Activated T-helper 17 cell treated with anti-CD3 and anti-CD28 coated beads, Interleukin-2, amount 50 U/mL, for 72 hours (primary cell): ENCODE results near the gene CREB3L2. TPM values are rescaled to one million over a fixed set of nuclear protein-coding genes. Genes with fewer than 3 reads are reported as not detected.

Source experiments
- ATAC-seq: fragments of 150-1000 bp; cut with Tn5 transposase; replicated peaks from 2 replicates; pipeline ENCODE4 v1.10.0; 2021; ENCODE audit warnings: mild to moderate bottlenecking, moderate library complexity
- H3K27ac Mint-ChIP-seq: one replicate; pipeline ENCODE4 v1.8.0; 2022; ENCODE audit warnings: mixed read lengths
- H3K27me3 Mint-ChIP-seq: one replicate; pipeline ENCODE4 v1.8.0; 2022; ENCODE audit warnings: mixed read lengths
- H3K36me3 Mint-ChIP-seq: one replicate; pipeline ENCODE4 v1.8.0; 2022; ENCODE audit warnings: low read depth, mild to moderate bottlenecking, mixed read lengths
- H3K4me1 Mint-ChIP-seq: one replicate; pipeline ENCODE4 v1.8.0; 2022; ENCODE audit warnings: mixed read lengths
- H3K4me3 Mint-ChIP-seq: one replicate; pipeline ENCODE4 v1.8.0; 2022; ENCODE audit warnings: mild to moderate bottlenecking, mixed read lengths
- H3K9me3 Mint-ChIP-seq: one replicate; pipeline ENCODE4 v1.8.0; 2022; ENCODE audit warnings: mixed read lengths
- total RNA-seq, 2 donors: library from RNA; stranded (reverse); gene quantifications; one replicate each; pipeline ENCODE4 v1.2.3, GENCODE V29; 2022

Gene CREB3L2
- total RNA-seq, 2 donors from 2014 or later, result 26.0 to 38.4 TPM

DNA sequence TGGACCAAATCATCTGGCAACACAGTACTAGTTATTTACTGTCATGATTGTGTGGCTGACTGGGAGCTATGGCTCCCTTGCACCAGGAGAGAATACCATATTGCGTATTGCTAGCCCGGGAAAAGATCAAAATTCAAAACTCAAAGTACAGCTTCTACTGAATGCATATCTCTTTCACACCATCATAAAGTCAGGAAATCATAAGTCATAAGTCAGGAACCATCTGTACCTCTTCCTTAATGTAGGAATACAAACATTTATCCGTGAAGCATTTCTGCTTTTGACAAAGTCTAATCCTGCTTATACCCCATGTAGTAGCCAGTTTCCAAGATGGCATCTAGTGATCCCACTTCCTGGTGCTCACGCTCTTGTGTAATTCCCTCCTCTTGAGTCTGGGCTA is 2.2 kb upstream of the CREB3L2 start:
- H3K4me1 Mint-ChIP-seq, result peaks cover 18% of the 10 kb centered on the region
- H3K9me3 Mint-ChIP-seq, result no peaks in the 10 kb centered on the region
- H3K36me3 Mint-ChIP-seq, result peaks cover 12% of the 10 kb centered on the region
- no peak for ATAC-seq
- no peaks in the 10 kb centered on the region for H3K27me3 Mint-ChIP-seq
- H3K4me3 Mint-ChIP-seq, result no peak overlapping the region
- no peak overlapping the region for H3K27ac Mint-ChIP-seq

DNA sequence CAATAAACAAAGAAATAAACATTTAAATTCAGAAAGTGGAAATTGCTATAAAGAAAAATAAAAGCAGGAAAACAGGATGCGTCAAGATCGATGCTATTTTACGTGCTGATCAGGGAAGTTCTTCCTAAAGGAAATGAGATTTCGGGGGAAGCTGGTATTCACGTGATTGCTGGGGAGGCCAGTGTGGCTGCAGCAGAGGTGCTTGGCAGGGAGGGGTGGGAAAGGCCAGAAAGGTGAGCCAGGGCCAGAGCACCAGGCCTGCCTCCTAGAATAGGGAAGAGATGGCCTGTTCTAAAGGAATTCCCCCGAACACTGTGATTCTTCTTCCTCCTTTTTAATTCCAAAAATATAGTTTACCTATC is 923 bp upstream of the CREB3L2 start:
- ATAC-seq, result no peak
- peak overlapping the region; percentile 94 for H3K4me3 Mint-ChIP-seq
- H3K36me3 Mint-ChIP-seq, result peaks cover 18% of the 10 kb centered on the region
- peaks cover 23% of the 10 kb centered on the region for H3K4me1 Mint-ChIP-seq
- H3K27me3 Mint-ChIP-seq, result no peaks in the 10 kb centered on the region
- H3K27ac Mint-ChIP-seq, result peak overlapping the region; percentile 92
- no peaks in the 10 kb centered on the region for H3K9me3 Mint-ChIP-seq

DNA sequence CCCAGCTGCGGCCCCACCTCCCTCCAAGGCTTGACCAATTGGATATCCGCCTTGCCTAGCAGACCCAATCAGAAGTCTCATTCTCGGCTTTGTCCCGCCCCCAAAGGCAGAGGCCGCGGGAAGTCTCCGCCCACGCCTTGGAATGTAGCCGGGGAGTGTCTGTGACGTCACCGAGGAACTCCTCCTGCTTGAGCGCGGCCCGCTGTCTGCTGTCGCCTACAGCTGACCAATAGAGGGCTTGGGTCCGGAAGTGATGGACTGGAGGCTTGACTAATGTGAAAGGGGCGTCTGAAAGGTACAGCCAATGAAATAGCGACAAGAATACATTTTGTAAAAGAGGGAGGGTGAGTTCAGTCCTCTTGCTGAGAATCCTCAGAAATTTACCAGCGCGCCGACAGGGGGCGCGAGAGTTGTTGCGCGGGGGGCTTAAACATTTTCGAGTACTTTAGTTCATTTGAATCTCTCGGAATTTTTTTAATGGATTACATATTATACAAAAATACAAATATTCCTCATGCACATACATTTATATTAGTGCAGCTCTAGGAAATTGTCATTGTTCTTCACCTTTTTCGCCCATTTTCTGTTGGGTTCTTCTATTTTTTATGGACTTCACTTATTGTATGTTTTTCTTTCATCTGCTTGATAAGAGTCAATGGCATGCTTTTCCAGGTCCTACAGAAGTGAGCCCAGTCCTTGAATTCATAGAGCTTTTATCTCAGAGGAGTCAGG is 376 bp upstream of the CREB3L2 start:
- H3K9me3 Mint-ChIP-seq, result no peaks in the 10 kb centered on the region
- peak overlapping the region; percentile 92 for H3K27ac Mint-ChIP-seq
- H3K4me3 Mint-ChIP-seq, result peak overlapping the region; percentile 94
- ATAC-seq, result peak; percentile 95
- H3K4me1 Mint-ChIP-seq, result peaks cover 23% of the 10 kb centered on the region
- H3K27me3 Mint-ChIP-seq, result no peaks in the 10 kb centered on the region
- H3K36me3 Mint-ChIP-seq, result peaks cover 18% of the 10 kb centered on the region

DNA sequence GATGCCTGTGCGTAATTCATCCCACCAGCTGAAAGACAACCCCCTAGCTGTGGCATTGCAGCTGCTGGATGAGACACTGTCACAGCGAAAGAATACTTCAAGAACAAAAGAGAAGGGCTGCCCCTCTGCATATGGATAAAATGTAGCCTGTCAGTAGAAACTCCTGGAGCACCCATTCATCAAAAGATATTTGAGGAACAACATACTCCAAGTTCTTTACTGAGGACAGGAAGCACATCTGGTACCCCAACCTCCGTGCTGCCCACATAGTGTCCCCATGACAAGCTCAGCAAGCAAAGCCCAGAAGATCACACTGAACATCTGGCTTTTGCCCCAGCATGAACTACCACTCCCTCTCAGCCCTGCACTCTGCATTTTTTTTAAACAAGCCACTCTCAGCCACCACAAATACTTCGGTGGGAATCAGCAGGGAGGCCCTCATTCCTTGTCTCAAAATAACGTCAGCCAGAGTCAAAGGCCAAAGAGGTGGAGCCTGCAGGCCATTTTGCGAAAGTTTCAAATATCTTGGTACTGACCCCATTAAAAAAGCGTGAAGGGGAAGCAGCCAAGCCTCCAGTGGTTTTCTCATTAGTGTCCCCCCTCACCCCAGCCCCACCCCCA is 1.7 kb downstream of the CREB3L2 start:
- H3K4me1 Mint-ChIP-seq, result peaks cover 39% of the 10 kb centered on the region
- peaks cover 24% of the 10 kb centered on the region for H3K36me3 Mint-ChIP-seq
- no peak for ATAC-seq
- no peaks in the 10 kb centered on the region for H3K9me3 Mint-ChIP-seq
- H3K4me3 Mint-ChIP-seq, result peak overlapping the region; percentile 94
- no peaks in the 10 kb centered on the region for H3K27me3 Mint-ChIP-seq
- H3K27ac Mint-ChIP-seq, result peak overlapping the region; percentile 92

DNA sequence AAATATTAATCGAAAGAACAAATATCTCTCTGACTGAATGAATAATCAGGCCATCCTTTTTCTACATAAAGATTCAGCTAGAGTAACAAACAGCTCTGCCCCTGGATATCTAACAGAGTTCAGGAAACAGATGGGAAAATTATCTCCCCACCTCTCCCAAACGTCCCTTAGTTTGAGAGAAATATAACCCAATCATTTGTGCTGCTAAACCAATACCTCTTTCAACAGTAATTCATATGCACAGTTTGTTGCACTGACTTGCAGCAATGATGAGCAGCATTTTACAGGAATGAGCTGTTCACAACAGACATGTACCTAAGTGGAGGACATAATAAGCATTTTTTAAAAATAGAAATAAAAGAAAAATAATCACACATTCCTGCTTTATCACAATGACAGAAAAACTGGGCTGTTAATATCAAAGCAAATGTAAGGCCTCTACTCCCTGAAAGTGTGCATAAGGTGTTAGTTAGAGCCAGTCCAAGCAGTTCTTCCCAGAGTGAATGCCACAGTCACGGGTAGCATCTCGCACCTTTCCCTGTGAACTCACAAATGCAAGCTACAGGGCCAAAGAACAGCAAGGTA is 2.3 kb downstream of the CREB3L2 start:
- Mint-ChIP-seq H3K36me3 (peaks cover 24% of the 10 kb centered on the region), H3K4me1 (peaks cover 39% of the 10 kb centered on the region), H3K9me3 (no peaks in the 10 kb centered on the region), H3K27me3 (no peaks in the 10 kb centered on the region), H3K4me3 (peak overlapping the region; percentile 94), H3K27ac (peak overlapping the region; percentile 92)
- ATAC-seq, result no peak

DNA sequence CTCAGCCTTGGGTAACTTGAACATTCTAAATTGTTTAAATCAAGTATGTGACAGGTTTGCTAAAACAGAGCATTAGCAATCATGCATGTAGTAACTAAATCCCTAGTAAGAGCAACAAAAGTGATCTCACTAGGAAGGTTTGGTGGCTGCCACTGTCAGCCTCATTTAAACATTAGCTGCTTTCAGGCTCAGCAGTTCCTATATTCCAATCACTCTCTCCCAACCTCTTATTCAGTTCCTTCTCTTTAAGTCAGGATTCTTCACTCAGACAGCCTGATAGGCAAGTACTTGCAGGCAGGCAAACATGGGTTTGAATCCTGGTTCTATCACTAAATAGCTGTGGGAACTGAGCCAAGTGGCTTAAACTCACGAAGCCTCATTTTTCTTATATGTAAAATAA is 3.6 kb downstream of the CREB3L2 start:
- H3K36me3 Mint-ChIP-seq, result peaks cover 24% of the 10 kb centered on the region
- H3K4me1 Mint-ChIP-seq, result peaks cover 48% of the 10 kb centered on the region
- H3K9me3 Mint-ChIP-seq, result no peaks in the 10 kb centered on the region
- peak overlapping the region; percentile 94 for H3K4me3 Mint-ChIP-seq
- peak overlapping the region; percentile 61 for H3K27ac Mint-ChIP-seq
- ATAC-seq, result no peak
- no peaks in the 10 kb centered on the region for H3K27me3 Mint-ChIP-seq

DNA sequence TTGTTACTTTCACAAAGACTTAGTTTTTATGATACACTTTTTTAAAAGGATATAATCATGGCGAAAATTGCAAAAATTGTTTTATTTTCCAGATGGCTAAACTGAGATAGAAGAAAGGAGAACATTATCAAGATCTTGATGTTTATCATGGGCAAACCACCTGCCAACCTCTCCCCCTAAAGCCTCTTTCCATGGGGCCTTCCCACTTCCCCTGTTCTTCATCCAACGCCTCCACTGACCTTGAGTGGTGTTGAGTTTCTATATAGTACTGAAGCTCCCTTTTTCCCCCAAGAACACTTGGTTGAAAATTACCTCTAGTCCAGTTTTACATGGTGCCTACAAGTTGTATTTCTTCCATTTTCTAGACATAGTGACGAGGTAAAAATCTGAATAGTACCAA is 5.0 kb downstream of the CREB3L2 start:
- peaks cover 19% of the 10 kb centered on the region for H3K36me3 Mint-ChIP-seq
- H3K9me3 Mint-ChIP-seq, result no peaks in the 10 kb centered on the region
- peak overlapping the region; percentile 40 for H3K4me3 Mint-ChIP-seq
- H3K4me1 Mint-ChIP-seq, result peaks cover 49% of the 10 kb centered on the region
- no peaks in the 10 kb centered on the region for H3K27me3 Mint-ChIP-seq
- peak overlapping the region; percentile 5 for H3K27ac Mint-ChIP-seq
- no peak for ATAC-seq

DNA sequence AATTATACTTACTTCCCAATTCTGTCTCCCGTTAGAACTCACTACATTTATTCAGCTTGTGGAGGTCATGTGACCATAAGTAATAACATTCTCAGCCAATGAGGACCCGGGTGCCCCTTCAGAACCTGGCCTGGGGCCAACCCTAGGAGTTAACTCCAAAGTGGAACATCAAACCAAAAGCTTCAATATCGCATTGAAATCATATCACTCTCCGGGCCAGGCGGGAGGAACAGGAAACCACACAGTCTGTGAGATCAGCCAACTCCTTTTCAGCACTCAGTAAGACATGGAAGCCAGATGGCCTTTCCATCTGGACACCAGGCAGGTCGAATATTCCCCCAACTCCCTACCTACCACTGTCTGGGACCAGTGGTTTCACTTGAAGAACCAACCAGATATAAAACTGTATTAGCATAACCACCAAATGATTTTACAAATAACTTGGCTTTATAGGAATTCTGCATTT is 5.5 kb downstream of the CREB3L2 start:
- Mint-ChIP-seq H3K36me3 (peaks cover 16% of the 10 kb centered on the region), H3K9me3 (no peaks in the 10 kb centered on the region), H3K4me3 (peak overlapping the region; percentile 40), H3K27me3 (no peaks in the 10 kb centered on the region), H3K27ac (peak overlapping the region; percentile 5), H3K4me1 (peaks cover 49% of the 10 kb centered on the region)
- ATAC-seq, result no peak

DNA sequence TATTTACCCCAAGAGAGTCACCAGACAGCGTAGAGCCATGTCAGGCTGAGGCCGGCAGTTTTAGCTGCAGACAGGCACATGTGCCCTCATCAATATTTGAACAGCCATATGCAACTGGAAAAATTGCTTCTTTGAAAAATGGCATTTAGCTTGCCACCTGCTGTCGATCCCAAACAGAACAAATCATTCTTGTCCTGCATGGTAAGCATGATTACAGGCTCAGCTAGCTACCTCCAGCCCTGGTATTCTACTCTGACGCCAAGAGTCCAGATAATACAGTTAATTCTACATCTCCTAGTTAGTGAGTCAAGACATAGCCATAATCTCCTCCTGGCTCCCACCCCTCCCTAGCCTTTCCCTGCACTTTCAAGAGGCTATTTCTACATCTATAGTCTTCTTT is 7.7 kb downstream of the CREB3L2 start:
- Mint-ChIP-seq H3K36me3 (peaks cover 13% of the 10 kb centered on the region), H3K27me3 (no peaks in the 10 kb centered on the region), H3K4me1 (peaks cover 41% of the 10 kb centered on the region), H3K4me3 (no peak overlapping the region), H3K27ac (no peak overlapping the region), H3K9me3 (no peaks in the 10 kb centered on the region)
- ATAC-seq, result no peak

DNA sequence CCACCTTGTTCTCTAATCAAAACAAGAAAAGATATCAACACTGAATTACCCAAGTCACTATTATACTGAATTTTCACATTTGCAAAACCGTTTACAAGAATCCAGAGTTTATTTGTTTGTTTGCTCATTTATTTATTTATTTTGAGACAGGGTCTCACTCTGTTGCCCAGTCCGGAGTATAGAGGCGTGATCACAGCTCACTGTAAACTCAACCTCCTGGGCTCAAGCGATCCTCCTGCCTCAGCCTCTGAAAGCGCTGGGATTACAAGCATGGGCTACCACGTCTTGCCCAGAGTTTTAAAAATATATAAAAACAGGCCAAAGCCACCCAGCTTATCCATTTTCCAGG is 8.5 kb downstream of the CREB3L2 start:
- Mint-ChIP-seq H3K9me3 (no peaks in the 10 kb centered on the region), H3K27me3 (no peaks in the 10 kb centered on the region), H3K4me1 (peaks cover 34% of the 10 kb centered on the region), H3K27ac (peak overlapping the region; percentile 0), H3K36me3 (peaks cover 6% of the 10 kb centered on the region), H3K4me3 (peak overlapping the region; percentile 11)
- no peak for ATAC-seq

DNA sequence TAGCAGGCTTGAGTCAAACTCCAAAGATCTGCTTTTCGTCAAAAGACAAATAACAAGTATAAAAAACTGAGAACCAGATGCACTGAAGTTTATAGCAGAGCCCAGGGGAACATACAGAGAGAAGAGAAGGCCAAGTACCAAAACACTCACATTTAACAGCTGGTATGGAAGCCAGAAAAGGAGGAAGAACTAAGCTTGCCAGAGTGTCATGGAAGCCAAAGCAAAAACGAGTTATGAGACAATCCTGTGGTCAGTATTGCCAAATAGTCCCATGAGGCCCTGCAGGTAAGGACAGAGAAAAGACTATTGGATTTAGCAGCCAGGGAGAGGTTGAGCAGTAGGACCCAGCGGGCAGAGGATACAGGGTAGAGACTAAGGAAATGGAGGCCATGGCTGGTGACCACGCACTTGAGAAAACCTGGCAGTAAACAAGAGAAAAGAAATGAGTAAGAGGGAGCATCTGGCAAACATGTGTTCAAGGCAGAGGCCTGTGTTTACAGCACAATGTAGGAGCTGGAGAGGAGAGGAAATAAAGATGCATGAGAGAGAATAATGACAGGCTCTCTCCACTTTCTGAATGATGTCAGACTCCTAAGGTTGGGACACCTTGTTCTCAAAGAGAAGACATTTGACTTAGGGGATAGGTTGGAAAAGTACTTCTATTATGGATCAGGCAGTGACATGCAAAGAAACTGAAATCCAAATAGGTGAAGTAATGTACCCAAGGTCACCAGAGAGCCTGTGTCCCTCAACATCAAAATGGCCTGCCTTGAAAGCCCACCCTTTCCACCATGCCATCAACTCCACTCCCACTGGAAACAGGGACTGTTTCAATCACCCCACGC is 9.1 kb downstream of the CREB3L2 start:
- H3K27me3 Mint-ChIP-seq, result no peaks in the 10 kb centered on the region
- peaks cover 6% of the 10 kb centered on the region for H3K36me3 Mint-ChIP-seq
- H3K4me1 Mint-ChIP-seq, result peaks cover 34% of the 10 kb centered on the region
- H3K9me3 Mint-ChIP-seq, result no peaks in the 10 kb centered on the region
- peak overlapping the region; percentile 14 for H3K27ac Mint-ChIP-seq
- ATAC-seq, result peak; percentile 83
- H3K4me3 Mint-ChIP-seq, result peak overlapping the region; percentile 11

DNA sequence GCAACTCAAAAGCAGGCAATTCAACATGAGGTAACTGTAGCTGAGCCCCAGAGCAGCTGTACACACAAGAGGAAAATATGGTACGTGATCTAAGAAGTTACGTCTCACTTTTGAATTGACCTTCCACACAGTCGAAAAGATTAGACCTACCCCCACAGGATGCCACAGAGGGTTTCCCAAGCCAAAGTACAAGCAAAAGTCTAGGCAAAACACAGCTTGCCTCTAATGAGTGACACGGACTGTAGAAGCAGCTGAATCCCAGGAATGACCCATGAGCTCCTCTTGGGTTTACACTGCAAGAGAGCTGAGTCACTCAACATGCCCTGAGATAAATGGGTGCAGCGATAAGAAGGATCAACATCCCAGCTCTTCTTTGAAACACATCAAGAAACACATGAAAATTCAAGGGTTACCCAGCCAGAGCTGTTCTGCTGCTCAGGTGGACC is 9.8 kb downstream of the CREB3L2 start:
- Mint-ChIP-seq H3K4me3 (peak overlapping the region; percentile 11), H3K4me1 (peaks cover 33% of the 10 kb centered on the region), H3K27me3 (no peaks in the 10 kb centered on the region), H3K27ac (peak overlapping the region; percentile 14), H3K9me3 (no peaks in the 10 kb centered on the region), H3K36me3 (peaks cover 6% of the 10 kb centered on the region)
- ATAC-seq, result no peak

DNA sequence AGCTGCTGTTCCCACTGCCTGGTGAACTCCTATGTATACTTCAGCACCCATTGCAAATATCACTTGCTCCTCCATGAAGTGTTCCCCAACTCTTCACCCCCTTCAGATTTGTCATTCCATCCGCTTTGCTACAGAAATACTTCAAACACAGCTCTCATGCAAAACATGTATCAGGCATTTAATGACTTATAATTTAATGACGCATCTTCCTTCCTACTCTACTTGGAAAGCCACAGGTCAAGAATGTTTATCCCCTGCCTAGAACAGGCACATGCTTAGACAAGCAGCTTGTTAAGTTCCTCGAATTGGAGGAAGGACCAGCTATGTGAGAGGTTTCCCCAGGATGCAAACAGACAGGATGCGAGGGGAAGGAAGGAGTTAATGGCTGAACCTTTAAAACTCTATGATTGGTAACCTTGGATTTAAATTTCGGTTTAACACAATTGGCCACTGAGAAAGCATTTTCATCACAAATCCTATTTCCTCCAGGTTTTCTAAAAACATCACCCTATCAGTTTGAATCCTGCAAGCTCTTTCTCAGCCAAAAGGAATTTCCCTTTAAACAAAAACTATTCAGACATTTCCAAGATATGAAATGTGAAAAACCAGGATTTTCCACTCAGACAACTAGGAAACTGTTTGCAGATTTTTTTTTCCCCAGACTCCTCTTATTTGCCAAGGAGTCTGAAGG is 11.5 kb downstream of the CREB3L2 start:
- Mint-ChIP-seq H3K27me3 (no peaks in the 10 kb centered on the region), H3K36me3 (peaks cover 1% of the 10 kb centered on the region), H3K27ac (no peak overlapping the region), H3K9me3 (no peaks in the 10 kb centered on the region), H3K4me1 (peaks cover 18% of the 10 kb centered on the region), H3K4me3 (no peak overlapping the region)
- no peak for ATAC-seq

DNA sequence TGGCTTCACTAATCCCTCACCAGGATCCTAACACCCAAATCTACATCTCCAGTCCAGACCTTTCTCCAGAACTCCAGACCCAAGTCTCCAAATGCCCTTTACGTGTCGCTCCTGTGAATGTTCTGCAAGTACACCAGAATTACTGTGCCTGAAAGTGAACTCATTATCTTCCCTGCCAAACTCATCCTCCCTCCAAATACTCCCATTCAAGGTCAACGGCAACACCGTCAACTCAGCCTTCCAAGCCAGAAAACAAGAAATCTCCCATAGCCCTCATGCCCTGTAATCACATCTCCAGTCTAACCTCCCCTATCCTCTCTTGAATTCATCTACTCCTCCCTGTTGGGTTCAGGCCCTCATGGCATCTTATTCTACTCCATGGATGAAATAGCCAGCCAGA is 12.3 kb downstream of the CREB3L2 start:
- no peak for ATAC-seq
- H3K27me3 Mint-ChIP-seq, result no peaks in the 10 kb centered on the region

More for the DNA sequence above, 12.3 kb downstream of the CREB3L2 start:
- Mint-ChIP-seq H3K4me3 (no peak overlapping the region), H3K36me3 (peaks cover 4% of the 10 kb centered on the region), H3K4me1 (peaks cover 18% of the 10 kb centered on the region), H3K9me3 (no peaks in the 10 kb centered on the region), H3K27ac (no peak overlapping the region)
